GM18519 (cell line): ENCODE results near the gene ADK.
"Not testable (repeated sequence)": the region's sequence is repeated elsewhere in the genome, so short reads cannot be mapped to it uniquely, and the experiment has no call there.

Experiments
- ATAC-seq: cut with Tn5 transposase; IDR thresholded peaks from one replicate; pipeline ENCODE4 v1.9.1; 2021; ENCODE audit warnings: mild to moderate bottlenecking, moderate library complexity; ENCODE audit not compliant: unreplicated experiment, low FRiP score

ADK gene

GRCh38 chr10:74521526-74521925 lies 370.5 kb downstream of the ADK start:
- ATAC-seq = no peak

GRCh38 chr10:74523199-74523598 lies 372.2 kb downstream of the ADK start:
- ATAC-seq = no peak

- ATAC-seq = no peak
These were observed 374.9 kb downstream of the ADK start for GRCh38 chr10:74525885-74526284.

GRCh38 chr10:74527611-74528010 lies 376.6 kb downstream of the ADK start:
- not testable (repeated sequence) for ATAC-seq

GRCh38 chr10:74529205-74529604 lies 378.2 kb downstream of the ADK start:
- no peak for ATAC-seq

GRCh38 chr10:74530981-74531380 lies 380.0 kb downstream of the ADK start:
- ATAC-seq = no peak

- no peak for ATAC-seq
These were observed 388.3 kb downstream of the ADK start for GRCh38 chr10:74539317-74539716.

GRCh38 chr10:74541375-74541774 lies 390.4 kb downstream of the ADK start:
- no peak for ATAC-seq

GRCh38 chr10:74542077-74542476 lies 391.1 kb downstream of the ADK start:
- ATAC-seq = no peak

- ATAC-seq = no peak
These were observed 392.3 kb downstream of the ADK start for GRCh38 chr10:74543276-74543675.

- ATAC-seq = no peak
These were observed 393.1 kb downstream of the ADK start for GRCh38 chr10:74544106-74544505.

GRCh38 chr10:74548676-74549075 lies 397.7 kb downstream of the ADK start:
- no peak for ATAC-seq

GRCh38 chr10:74556072-74556705 lies 405.2 kb downstream of the ADK start:
- ATAC-seq = no peak

GRCh38 chr10:74557098-74557497 lies 406.1 kb downstream of the ADK start:
- no peak for ATAC-seq

- ATAC-seq = no peak
These were observed 407.4 kb downstream of the ADK start for GRCh38 chr10:74558403-74558802.

GRCh38 chr10:74558897-74559296 lies 407.9 kb downstream of the ADK start:
- ATAC-seq = no peak

GRCh38 chr10:74568896-74569295 lies 417.9 kb downstream of the ADK start:
- ATAC-seq = not testable (repeated sequence)

- ATAC-seq = not testable (repeated sequence)
These were observed 422.5 kb downstream of the ADK start for GRCh38 chr10:74573497-74573896.

GRCh38 chr10:74575191-74575720 lies 424.2 kb downstream of the ADK start:
- ATAC-seq = no peak

- no peak for ATAC-seq
These were observed 424.9 kb downstream of the ADK start for GRCh38 chr10:74575912-74576311.

- no peak for ATAC-seq
These were observed 425.6 kb downstream of the ADK start for GRCh38 chr10:74576586-74576985.

GRCh38 chr10:74580438-74580837 lies 429.4 kb downstream of the ADK start:
- ATAC-seq = not testable (repeated sequence)

GRCh38 chr10:74582566-74582965 lies 431.5 kb downstream of the ADK start:
- no peak for ATAC-seq
